GM23338 (cell line): ENCODE measurements around the gene EEF2. TPM values are rescaled to one million over a fixed set of nuclear protein-coding genes. Genes with fewer than 3 reads are reported as not detected.

Experiments
- ATAC-seq: fragments of 200-7000 bp; cut with Tn5 transposase; 3 replicates; pipeline ENCODE4 v1.9.1; 2020
- DNase-seq: peaks from one replicate; pipeline ENCODE4 v3.0.0-alpha.2; 2015; ENCODE audit warnings: low spot score
- H2AFZ ChIP-seq: fragments of 200-600 bp; sonication (generic); 2 replicates; pipeline ENCODE4 v1.8.0; 2016; ENCODE audit warnings: antibody characterized with exemption, mild to moderate bottlenecking, moderate library complexity
- H3F3A ChIP-seq: fragments of 200-600 bp; sonication (generic); replicated peaks from 2 replicates; pipeline ENCODE4 v1.8.0; 2017; ENCODE audit warnings: antibody characterized with exemption, mixed run types, low read depth
- H3K27ac ChIP-seq: fragments of 200-600 bp; sonication (generic); 2 replicates; pipeline ENCODE4 v1.6.1; 2016; ENCODE audit warnings: low read depth
- H3K27me3 ChIP-seq: fragments of 200-600 bp; sonication (generic); 2 replicates; pipeline ENCODE4 v1.8.0; 2016; ENCODE audit warnings: mild to moderate bottlenecking, mixed run types, moderate library complexity; ENCODE audit not compliant: insufficient read depth
- H3K36me3 ChIP-seq: fragments of 200-600 bp; sonication (generic); 2 replicates; pipeline ENCODE4 v1.8.0; 2016; ENCODE audit warnings: mild to moderate bottlenecking; ENCODE audit not compliant: insufficient read depth
- H3K4me1 ChIP-seq: fragments of 200-600 bp; sonication (generic); 2 replicates; pipeline ENCODE4 v1.8.0; 2016; ENCODE audit warnings: mild to moderate bottlenecking, moderate library complexity; ENCODE audit not compliant: insufficient read depth
- H3K4me2 ChIP-seq: fragments of 200-600 bp; sonication (generic); 2 replicates; pipeline ENCODE4 v1.7.1; 2017; ENCODE audit warnings: mixed run types
- H3K4me3 ChIP-seq: fragments of 200-600 bp; sonication (generic); 2 replicates; pipeline ENCODE4 v1.6.1; 2016; ENCODE audit warnings: mixed run types
- H3K79me2 ChIP-seq: fragments of 200-600 bp; sonication (generic); replicated peaks from 2 replicates; pipeline ENCODE4 v1.8.0; 2017; ENCODE audit warnings: mild to moderate bottlenecking; ENCODE audit not compliant: insufficient read depth
- H3K9me2 ChIP-seq: fragments of 200-600 bp; sonication (generic); 2 replicates; pipeline ENCODE4 v1.8.0; 2017; ENCODE audit not compliant: insufficient read depth
- H4K20me1 ChIP-seq: fragments of 200-600 bp; sonication (generic); replicated peaks from 2 replicates; pipeline ENCODE4 v1.8.0; 2017; ENCODE audit warnings: mild to moderate bottlenecking; ENCODE audit not compliant: insufficient read depth
- H3K27ac Mint-ChIP-seq: 2 replicates; pipeline ENCODE4 v1.8.0; 2020; ENCODE audit warnings: inconsistent platforms, mild to moderate bottlenecking, moderate library complexity, mixed read lengths
- H3K27me3 Mint-ChIP-seq: 3 replicates; pipeline ENCODE4 v1.8.0; 2022; ENCODE audit warnings: low read depth, mild to moderate bottlenecking, moderate library complexity, mixed read lengths, inconsistent platforms; ENCODE audit not compliant: insufficient read depth, poor library complexity
- H3K36me3 Mint-ChIP-seq: 3 replicates; pipeline ENCODE4 v1.8.0; 2021; ENCODE audit warnings: low read depth, mild to moderate bottlenecking, inconsistent platforms, moderate library complexity, mixed read lengths
- H3K4me1 Mint-ChIP-seq: 3 replicates; pipeline ENCODE4 v1.8.0; 2020; ENCODE audit warnings: mild to moderate bottlenecking, inconsistent platforms, mixed read lengths
- H3K4me3 Mint-ChIP-seq: 3 replicates; pipeline ENCODE4 v1.8.0; 2021; ENCODE audit warnings: moderate library complexity, mild to moderate bottlenecking, inconsistent platforms, mixed read lengths
- H3K9me3 Mint-ChIP-seq: 3 replicates; pipeline ENCODE4 v1.8.0; 2020; ENCODE audit warnings: moderate library complexity, mild to moderate bottlenecking, inconsistent platforms, mixed read lengths
- CREB1 ChIP-seq: fragments of 250-450 bp; sonication (Bioruptor Pico); IDR thresholded peaks from 2 replicates; pipeline ENCODE4 v1.5.0; 2020; ENCODE audit warnings: low read depth, mild to moderate bottlenecking, moderate library complexity
- CTCF ChIP-seq, 2 experiments: fragments of 200-600 bp in 1 of 2; sonication (generic) in 1 of 2; conservative IDR thresholded peaks; 2 replicates each; pipeline versions ENCODE4 v1.5.1 to v1.6.1; 2016 to 2017; ENCODE audit warnings: antibody characterized with exemption in 2 of 2, low read depth in 2 of 2, mild to moderate bottlenecking in 2 of 2, moderate library complexity in 1 of 2
- ETS1 ChIP-seq: IDR thresholded peaks from 2 replicates; pipeline ENCODE4 v1.6.1; 2016; ENCODE audit warnings: antibody characterized with exemption
- EZH2 ChIP-seq: fragments of 200-600 bp; sonication (generic); IDR thresholded peaks from one replicate; pipeline ENCODE4 v1.8.0; 2017; ENCODE audit warnings: antibody characterized with exemption, mild to moderate bottlenecking, low read depth; ENCODE audit not compliant: unreplicated experiment
- EZH2phosphoT487 ChIP-seq: fragments of 200-600 bp; sonication (generic); IDR thresholded peaks from one replicate; pipeline ENCODE4 v1.8.1; 2018; ENCODE audit warnings: antibody characterized with exemption; ENCODE audit not compliant: unreplicated experiment
- JUNB ChIP-seq: IDR thresholded peaks from one replicate; pipeline ENCODE4 v1.6.1; 2016; ENCODE audit warnings: antibody characterized with exemption; ENCODE audit not compliant: unreplicated experiment
- NANOG ChIP-seq: IDR thresholded peaks from 2 replicates; pipeline ENCODE4 v1.6.1; 2016; ENCODE audit warnings: antibody characterized with exemption, borderline replicate concordance
- REST ChIP-seq: IDR thresholded peaks from one replicate; pipeline ENCODE4 v1.6.1; 2018; ENCODE audit warnings: antibody characterized with exemption; ENCODE audit not compliant: unreplicated experiment
- STAT1 ChIP-seq: IDR thresholded peaks from one replicate; pipeline ENCODE4 v1.6.1; 2016; ENCODE audit warnings: antibody characterized with exemption; ENCODE audit not compliant: unreplicated experiment
- ZNF114 ChIP-seq: fragments of 250-450 bp; sonication (Bioruptor Pico); IDR thresholded peaks from 2 replicates; pipeline ENCODE4 v1.5.0; 2020; ENCODE audit warnings: mild to moderate bottlenecking, moderate library complexity
- ZNF331 ChIP-seq: fragments of 250-450 bp; sonication (Bioruptor Pico); IDR thresholded peaks from 2 replicates; pipeline ENCODE4 v1.5.0; 2020; ENCODE audit warnings: low read depth, mild to moderate bottlenecking, moderate library complexity
- polyA plus RNA-seq: library from polyadenylated mRNA; unstranded; fragments of >200 nt; fragmentation: Nextera tagmentation; extraction: Ambion mirVana; gene quantifications from 2 replicates; pipeline ENCODE4 v1.2.1, GENCODE V29; 2016
- total RNA-seq: library from RNA; depleted of rRNA; stranded (reverse); fragments of >200 nt; shearing (Covaris generic); gene quantifications from 2 replicates; pipeline ENCODE4 v1.2.3, GENCODE V29; 2014

EEF2 gene
- total and polyA plus RNA-seq, 2 experiments from 2014 or later: 772 to 2,987 TPM

GRCh38 chr19:4027146-4027545 lies 41.9 kb upstream of the EEF2 start:
- peaks cover 8% of the 10 kb centered on the region for H3K79me2 ChIP-seq
- no peaks in the 10 kb centered on the region for H3K4me1 Mint-ChIP-seq
- ATAC-seq (no peak), DNase-seq (no peak)
- H3K27me3 Mint-ChIP-seq: no peaks in the 10 kb centered on the region
- no peak overlapping the region for H2AFZ ChIP-seq
- no peaks in the 10 kb centered on the region for H3K4me1 ChIP-seq
- no peak overlapping the region for H3K27ac Mint-ChIP-seq
- H3K27ac ChIP-seq: no peak overlapping the region
- no peak for TF ChIP-seq CTCF (conservative IDR thresholded peaks at IDR 0.05; ENCODE audit: low read depth in 2 of 2)
- TF ChIP-seq ZNF331 (CRISPR knock-in tag): no peak
- TF ChIP-seq EZH2phosphoT487: no peak
- TF ChIP-seq STAT1: no peak
- no peak for TF ChIP-seq ETS1
- no peak for TF ChIP-seq EZH2
- no peak for TF ChIP-seq JUNB
- TF ChIP-seq REST: no peak
- TF ChIP-seq ZNF114: no peak
- TF ChIP-seq NANOG: no peak
- no peak for TF ChIP-seq CREB1 (CRISPR knock-in tag)
- peaks cover 35% of the 10 kb centered on the region for H3K36me3 Mint-ChIP-seq
- no peaks in the 10 kb centered on the region for H3K9me2 ChIP-seq
- H4K20me1 ChIP-seq: peaks cover 7% of the 10 kb centered on the region
- no peak overlapping the region for H3K4me2 ChIP-seq
- no peak overlapping the region for H3K4me3 ChIP-seq
- no peaks in the 10 kb centered on the region for H3F3A ChIP-seq
- no peaks in the 10 kb centered on the region for H3K27me3 ChIP-seq
- H3K36me3 ChIP-seq: no peaks in the 10 kb centered on the region; the same call in 1 of the 2 replicates
- H3K9me3 Mint-ChIP-seq: no peaks in the 10 kb centered on the region
- H3K4me3 Mint-ChIP-seq: no peak overlapping the region
